ENCODE results near the gene ZNF212.
"Not testable (repeated sequence)": the region's sequence is repeated elsewhere in the genome, so short reads cannot be mapped to it uniquely, and the experiment has no call there.

The ZNF212 gene

GRCh38 chr7:149220534-149220933 lies 18.9 kb upstream of the ZNF212 start:
- DNase-seq = no peak

- no peak for DNase-seq
Measured at GRCh38 chr7:149223176-149223575, 16.3 kb upstream of the ZNF212 start.

- DNase-seq = no peak
Measured at GRCh38 chr7:149223761-149224160, 15.7 kb upstream of the ZNF212 start.

GRCh38 chr7:149224352-149224751 lies 15.1 kb upstream of the ZNF212 start:
- no peak for DNase-seq

GRCh38 chr7:149225106-149225505 lies 14.3 kb upstream of the ZNF212 start:
- no peak for DNase-seq

GRCh38 chr7:149225656-149226055 lies 13.8 kb upstream of the ZNF212 start:
- no peak for DNase-seq

GRCh38 chr7:149226366-149226765 lies 13.1 kb upstream of the ZNF212 start:
- DNase-seq = not testable (repeated sequence)

GRCh38 chr7:149226840-149227494 lies 12.5 kb upstream of the ZNF212 start:
- no peak for DNase-seq

- DNase-seq = no peak
Measured at GRCh38 chr7:149228831-149229471, 10.5 kb upstream of the ZNF212 start.

- no peak for DNase-seq
Measured at GRCh38 chr7:149229526-149229925, 9.9 kb upstream of the ZNF212 start.

- no peak for DNase-seq
Measured at GRCh38 chr7:149232362-149232761, 7.1 kb upstream of the ZNF212 start.

- DNase-seq = not testable (repeated sequence)
Measured at GRCh38 chr7:149233655-149234204, 5.7 kb upstream of the ZNF212 start.

GRCh38 chr7:149237502-149237901 lies 1.9 kb upstream of the ZNF212 start:
- no peak for DNase-seq

GRCh38 chr7:149238051-149238450 lies 1.4 kb upstream of the ZNF212 start:
- no peak for DNase-seq

GRCh38 chr7:149240637-149241036 lies 1.2 kb downstream of the ZNF212 start:
- DNase-seq = no peak

GRCh38 chr7:149241696-149242095 lies 2.2 kb downstream of the ZNF212 start:
- no peak for DNase-seq

- DNase-seq = no peak
Measured at GRCh38 chr7:149245244-149245643, 5.8 kb downstream of the ZNF212 start.

GRCh38 chr7:149245744-149246143 lies 6.3 kb downstream of the ZNF212 start:
- DNase-seq = no peak

GRCh38 chr7:149248777-149249176 lies 9.3 kb downstream of the ZNF212 start:
- no peak for DNase-seq

GRCh38 chr7:149250151-149250550 lies 10.7 kb downstream of the ZNF212 start:
- not testable (repeated sequence) for DNase-seq

- not testable (repeated sequence) for DNase-seq
Measured at GRCh38 chr7:149251518-149251917, 12.1 kb downstream of the ZNF212 start.

- DNase-seq = no peak
Measured at GRCh38 chr7:149252378-149252777, 12.9 kb downstream of the ZNF212 start.

GRCh38 chr7:149253665-149254064 lies 14.2 kb downstream of the ZNF212 start:
- DNase-seq = no peak

- no peak for DNase-seq
Measured at GRCh38 chr7:149254181-149254858, 14.9 kb downstream of the ZNF212 start.
